Astrocyte (in vitro differentiated cells and primary cell): ENCODE results near the gene CD58. TPM values are rescaled to one million over a fixed set of nuclear protein-coding genes. Genes with fewer than 3 reads are reported as not detected.
A peak's percentile ranks its signal among the peaks of the same experiment; 100 is the strongest.

ENCODE experiments used
- DNase-seq: peaks from one replicate; pipeline ENCODE4 v3.0.0-alpha.2; 2010; ENCODE audit warnings: low read depth
- FAIRE-seq: peaks from 2 replicates; lab custom pipeline; 2011; peaks lifted over from hg19 to GRCh38; lab: Jason Lieb, UNC
- H2AFZ ChIP-seq: 2 replicates; pipeline ENCODE4 v1.6.0; 2012; ENCODE audit warnings: low read depth, low read length, inconsistent platforms
- H3K27ac ChIP-seq: 2 replicates; pipeline ENCODE4 v1.5.1; 2011; ENCODE audit warnings: low read depth, low read length, inconsistent platforms
- H3K27me3 ChIP-seq: 2 replicates; pipeline ENCODE4 v1.6.0; 2011; ENCODE audit warnings: low read length, inconsistent platforms; ENCODE audit not compliant: insufficient read depth
- H3K36me3 ChIP-seq: 2 replicates; pipeline ENCODE4 v1.5.1; 2011; ENCODE audit warnings: low read length, inconsistent platforms; ENCODE audit not compliant: insufficient read depth
- H3K4me1 ChIP-seq: 2 replicates; pipeline ENCODE4 v1.5.1; 2011; ENCODE audit warnings: low read length, inconsistent platforms; ENCODE audit not compliant: insufficient read depth
- H3K4me2 ChIP-seq: 2 replicates; pipeline ENCODE4 v1.6.0; 2012; ENCODE audit warnings: low read length, inconsistent platforms
- H3K4me3 ChIP-seq: 2 replicates; pipeline ENCODE4 v1.5.1; 2011; ENCODE audit warnings: low read depth, mild to moderate bottlenecking, low read length, inconsistent platforms; ENCODE audit not compliant: insufficient read depth
- H3K79me2 ChIP-seq: 2 replicates; pipeline ENCODE4 v1.6.0; 2012; ENCODE audit warnings: mild to moderate bottlenecking, low read length, inconsistent platforms; ENCODE audit not compliant: insufficient read depth
- H3K9ac ChIP-seq: 2 replicates; pipeline ENCODE4 v1.6.0; 2012; ENCODE audit warnings: mild to moderate bottlenecking, low read length, inconsistent platforms
- H3K9me3 ChIP-seq: 2 replicates; pipeline ENCODE4 v1.5.1; 2012; ENCODE audit warnings: low read depth, mild to moderate bottlenecking, low read length, inconsistent platforms; ENCODE audit not compliant: insufficient read depth
- H4K20me1 ChIP-seq: 2 replicates; pipeline ENCODE4 v1.6.0; 2012; ENCODE audit warnings: low read length, inconsistent platforms; ENCODE audit not compliant: insufficient read depth
- H3K27ac Mint-ChIP-seq: one replicate; pipeline ENCODE4 v1.8.0; 2021; ENCODE audit warnings: mild to moderate bottlenecking, mixed read lengths; ENCODE audit not compliant: unreplicated experiment
- H3K27me3 Mint-ChIP-seq: one replicate; pipeline ENCODE4 v1.8.0; 2021; ENCODE audit warnings: low read depth, mixed read lengths; ENCODE audit not compliant: unreplicated experiment
- H3K36me3 Mint-ChIP-seq: one replicate; pipeline ENCODE4 v1.8.0; 2021; ENCODE audit warnings: low read depth, mixed read lengths; ENCODE audit not compliant: unreplicated experiment
- H3K4me1 Mint-ChIP-seq: one replicate; pipeline ENCODE4 v1.8.0; 2021; ENCODE audit warnings: low read depth, mixed read lengths; ENCODE audit not compliant: unreplicated experiment
- H3K4me3 Mint-ChIP-seq: one replicate; pipeline ENCODE4 v1.8.0; 2021; ENCODE audit warnings: mild to moderate bottlenecking, moderate library complexity, mixed read lengths; ENCODE audit not compliant: unreplicated experiment
- H3K9me3 Mint-ChIP-seq: one replicate; pipeline ENCODE4 v1.8.0; 2021; ENCODE audit warnings: mild to moderate bottlenecking, mixed read lengths; ENCODE audit not compliant: unreplicated experiment
- CTCF ChIP-seq: IDR thresholded peaks from 2 replicates; pipeline ENCODE4 v1.5.1; 2011; ENCODE audit warnings: low read depth, mild to moderate bottlenecking, inconsistent platforms, low read length, moderate library complexity; ENCODE audit not compliant: insufficient read depth
- EZH2 ChIP-seq: IDR thresholded peaks from 2 replicates; pipeline ENCODE4 v1.6.1; 2012; ENCODE audit warnings: mild to moderate bottlenecking, low read length, inconsistent platforms; ENCODE audit not compliant: insufficient read depth
- total RNA-seq: library from RNA; stranded (reverse); gene quantifications from 2 replicates; pipeline ENCODE4 v1.2.1, GENCODE V29; 2021

Gene CD58
- total RNA-seq, 1 donor from 2014 or later = 13.0 TPM

GRCh38 chr1:116571215-116571919 lies 541 bp upstream of the CD58 start:
- peak overlapping the region; percentile 79 for H3K27ac Mint-ChIP-seq
- peaks cover 2% of the 10 kb centered on the region for H3K36me3 Mint-ChIP-seq
- Histone ChIP-seq H3K27me3 (peaks cover 4% of the 10 kb centered on the region), H3K36me3 (no peaks in the 10 kb centered on the region), H3K79me2 (peaks cover 27% of the 10 kb centered on the region), H3K27ac (no peak overlapping the region), H4K20me1 (peaks cover 21% of the 10 kb centered on the region), H2AFZ (peak overlapping the region; percentile 89), H3K9me3 (no peaks in the 10 kb centered on the region), H3K9ac (peak overlapping the region; percentile 93), H3K4me2 (peak overlapping the region; percentile 88), H3K4me3 (peak overlapping the region; percentile 84), H3K4me1 (peaks cover 22% of the 10 kb centered on the region)
- DNase-seq (no peak), FAIRE-seq (no peak)
- H3K27me3 Mint-ChIP-seq = peaks cover 4% of the 10 kb centered on the region
- TF ChIP-seq EZH2 (no peak), CTCF (no peak)
- H3K4me1 Mint-ChIP-seq = peaks cover 35% of the 10 kb centered on the region
- H3K9me3 Mint-ChIP-seq = no peaks in the 10 kb centered on the region
- peak overlapping the region; percentile 81 for H3K4me3 Mint-ChIP-seq

DNA sequence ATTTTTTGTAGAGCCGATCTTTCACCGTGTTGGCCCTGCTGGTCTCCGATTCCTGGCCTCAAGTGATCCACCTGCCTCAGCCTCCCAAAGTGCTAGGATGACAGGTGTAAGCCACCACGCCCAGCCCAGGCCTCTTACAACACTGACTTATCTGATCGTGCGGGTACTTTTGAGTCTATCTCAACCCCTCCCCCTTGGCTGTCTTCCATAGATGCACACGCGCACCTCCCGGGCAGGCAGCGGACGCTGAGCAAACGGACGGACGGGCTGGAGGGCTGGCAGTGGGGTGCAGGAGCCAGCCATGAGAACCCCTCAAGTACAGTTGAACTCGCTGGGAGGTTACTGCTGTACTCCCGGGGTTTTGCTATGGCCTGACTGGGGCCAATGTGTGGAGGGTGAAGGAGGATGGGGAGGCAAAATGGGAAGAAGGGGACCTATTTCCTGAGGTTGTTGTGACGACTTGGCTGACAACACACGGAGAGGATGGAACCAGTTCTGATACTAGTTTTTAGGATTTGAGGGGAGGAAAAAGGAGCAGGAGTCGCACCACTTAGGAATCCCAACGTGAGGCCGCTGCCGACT lies 959 bp downstream of the CD58 start:
- Histone ChIP-seq H2AFZ (peak overlapping the region; percentile 89), H3K9me3 (no peaks in the 10 kb centered on the region), H3K4me3 (peak overlapping the region; percentile 84), H3K79me2 (peaks cover 38% of the 10 kb centered on the region), H3K4me1 (peaks cover 18% of the 10 kb centered on the region), H3K4me2 (peak overlapping the region; percentile 88), H3K27ac (peak overlapping the region; percentile 13), H3K27me3 (peaks cover 4% of the 10 kb centered on the region), H3K9ac (peak overlapping the region; percentile 93), H3K36me3 (no peaks in the 10 kb centered on the region), H4K20me1 (peaks cover 26% of the 10 kb centered on the region)
- Mint-ChIP-seq H3K9me3 (no peaks in the 10 kb centered on the region), H3K4me3 (peak overlapping the region; percentile 89), H3K4me1 (peaks cover 25% of the 10 kb centered on the region), H3K27me3 (peaks cover 4% of the 10 kb centered on the region), H3K27ac (peak overlapping the region; percentile 22), H3K36me3 (peaks cover 2% of the 10 kb centered on the region)
- FAIRE-seq (no peak), DNase-seq (peak; percentile 20)
- TF ChIP-seq CTCF = no peak
- no peak for TF ChIP-seq EZH2

- no peak overlapping the region for H3K27ac Mint-ChIP-seq
- H3K9ac ChIP-seq = no peak overlapping the region
- no peak overlapping the region for H3K4me3 ChIP-seq
- peaks cover 2% of the 10 kb centered on the region for H3K36me3 Mint-ChIP-seq
- FAIRE-seq (no peak), DNase-seq (no peak)
- no peaks in the 10 kb centered on the region for H3K9me3 ChIP-seq
- TF ChIP-seq CTCF (no peak), EZH2 (no peak)
- peaks cover 4% of the 10 kb centered on the region for H3K27me3 ChIP-seq
- H3K36me3 ChIP-seq = no peaks in the 10 kb centered on the region
- peaks cover 4% of the 10 kb centered on the region for H3K27me3 Mint-ChIP-seq
- peaks cover 18% of the 10 kb centered on the region for H3K4me1 ChIP-seq
- peak overlapping the region; percentile 88 for H3K4me2 ChIP-seq
- H3K79me2 ChIP-seq = peaks cover 44% of the 10 kb centered on the region
- no peak overlapping the region for H2AFZ ChIP-seq
- H3K4me1 Mint-ChIP-seq = peaks cover 21% of the 10 kb centered on the region
- peaks cover 30% of the 10 kb centered on the region for H4K20me1 ChIP-seq
- peak overlapping the region; percentile 89 for H3K4me3 Mint-ChIP-seq
- H3K27ac ChIP-seq = no peak overlapping the region
- no peaks in the 10 kb centered on the region for H3K9me3 Mint-ChIP-seq
These were observed 1.5 kb downstream of the CD58 start for GRCh38 chr1:116569381-116569670.
